Hepatocyte (in vitro differentiated cells): ENCODE measurements around the gene UCK2. TPM values are rescaled to one million over a fixed set of nuclear protein-coding genes. Genes with fewer than 3 reads are reported as not detected.

Source experiments
- DNase-seq: peaks from one replicate; pipeline ENCODE4 v3.0.0-alpha.2; 2016; ENCODE audit warnings: low spot score
- H2AFZ ChIP-seq: fragments of 200-600 bp; sonication (generic); 2 replicates; pipeline ENCODE4 v1.6.0; 2016; ENCODE audit warnings: antibody characterized with exemption, mild to moderate bottlenecking
- H3K27ac ChIP-seq: fragments of 200-600 bp; sonication (generic); 2 replicates; pipeline ENCODE4 v1.5.1; 2016; ENCODE audit warnings: mild to moderate bottlenecking
- H3K27me3 ChIP-seq: fragments of 200-600 bp; sonication (generic); 2 replicates; pipeline ENCODE4 v1.6.1; 2016
- H3K36me3 ChIP-seq: fragments of 200-600 bp; sonication (generic); replicated peaks from 2 replicates; pipeline ENCODE4 v1.5.1; 2016; ENCODE audit warnings: low read depth; ENCODE audit not compliant: insufficient read depth
- H3K4me1 ChIP-seq: fragments of 200-600 bp; sonication (generic); 2 replicates; pipeline ENCODE4 v1.5.1; 2016; ENCODE audit warnings: mild to moderate bottlenecking, moderate library complexity; ENCODE audit not compliant: insufficient read depth
- H3K4me2 ChIP-seq: fragments of 200-600 bp; sonication (generic); 2 replicates; pipeline ENCODE4 v1.6.0; 2016
- H3K4me3 ChIP-seq: fragments of 200-600 bp; sonication (generic); 2 replicates; pipeline ENCODE4 v1.5.1; 2016; ENCODE audit warnings: mild to moderate bottlenecking
- H3K79me2 ChIP-seq: fragments of 200-600 bp; sonication (generic); 2 replicates; pipeline ENCODE4 v1.6.0; 2017; ENCODE audit warnings: mild to moderate bottlenecking
- H3K9me2 ChIP-seq: fragments of 200-600 bp; sonication (generic); replicated peaks from 2 replicates; pipeline ENCODE4 v1.6.0; 2017; ENCODE audit warnings: mild to moderate bottlenecking; ENCODE audit not compliant: insufficient read depth
- H3K9me3 ChIP-seq: fragments of 200-600 bp; sonication (generic); 2 replicates; pipeline ENCODE4 v1.5.1; 2016; ENCODE audit warnings: low read depth, mild to moderate bottlenecking
- H4K20me1 ChIP-seq: fragments of 200-600 bp; sonication (generic); 2 replicates; pipeline ENCODE4 v1.6.0; 2016; ENCODE audit warnings: mild to moderate bottlenecking; ENCODE audit not compliant: insufficient read depth, poor library complexity, severe bottlenecking
- EZH2 ChIP-seq: fragments of 200-600 bp; sonication (generic); IDR thresholded peaks from 2 replicates; pipeline ENCODE4 v1.6.1; 2016; ENCODE audit warnings: antibody characterized with exemption, mild to moderate bottlenecking, borderline replicate concordance
- EZH2phosphoT487 ChIP-seq: fragments of 200-600 bp; sonication (generic); IDR thresholded peaks from one replicate; pipeline ENCODE4 v1.6.1; 2018; ENCODE audit warnings: antibody characterized with exemption, mild to moderate bottlenecking, low read depth, moderate library complexity; ENCODE audit not compliant: unreplicated experiment, severe bottlenecking
- WGBS: methylation state at CpG from one replicate; pipeline ENCODE4 v1.1.6; 2016; ENCODE audit warnings: low lambda C conversion rate; ENCODE audit errors: missing lambda C conversion rate; 5-methylcytosine and 5-hydroxymethylcytosine counted together
- polyA plus RNA-seq: library from polyadenylated mRNA; unstranded; fragments of >200 nt; fragmentation: Nextera tagmentation; extraction: Ambion mirVana; gene quantifications from 2 replicates; pipeline ENCODE4 v1.2.1, GENCODE V29; 2016
- total RNA-seq: library from RNA; depleted of rRNA; stranded (reverse); fragments of >200 nt; gene quantifications from 2 replicates; pipeline ENCODE4 v1.2.3, GENCODE V29; 2014
- TF ChIP-seq, protein P1 (sequence below): fragments of 200-600 bp; sonication (generic); IDR thresholded peaks from 2 replicates; pipeline ENCODE4 v1.5.1; 2016; ENCODE audit warnings: antibody characterized with exemption, mild to moderate bottlenecking; ENCODE audit not compliant: poor library complexity

UCK2 gene
- total and polyA plus RNA-seq, 2 experiments from 2014 or later, result 20.9 to 22.2 TPM

GRCh38 chr1:165880993-165881392 is 53.6 kb downstream of the UCK2 start:
- Histone ChIP-seq H3K27me3 (no peaks in the 10 kb centered on the region), H2AFZ (no peak overlapping the region), H3K36me3 (no peaks in the 10 kb centered on the region), H3K27ac (no peak overlapping the region), H3K4me1 (peaks cover 4% of the 10 kb centered on the region), H3K4me3 (no peak overlapping the region), H4K20me1 (no peaks in the 10 kb centered on the region), H3K79me2 (peaks cover 79% of the 10 kb centered on the region), H3K4me2 (no peak overlapping the region), H3K9me2 (no peaks in the 10 kb centered on the region), H3K9me3 (no peaks in the 10 kb centered on the region)
- DNase-seq, result no peak
- 93% methylated on average over 5 of the region's 5 CpGs for WGBS
- TF ChIP-seq, protein P1, sequence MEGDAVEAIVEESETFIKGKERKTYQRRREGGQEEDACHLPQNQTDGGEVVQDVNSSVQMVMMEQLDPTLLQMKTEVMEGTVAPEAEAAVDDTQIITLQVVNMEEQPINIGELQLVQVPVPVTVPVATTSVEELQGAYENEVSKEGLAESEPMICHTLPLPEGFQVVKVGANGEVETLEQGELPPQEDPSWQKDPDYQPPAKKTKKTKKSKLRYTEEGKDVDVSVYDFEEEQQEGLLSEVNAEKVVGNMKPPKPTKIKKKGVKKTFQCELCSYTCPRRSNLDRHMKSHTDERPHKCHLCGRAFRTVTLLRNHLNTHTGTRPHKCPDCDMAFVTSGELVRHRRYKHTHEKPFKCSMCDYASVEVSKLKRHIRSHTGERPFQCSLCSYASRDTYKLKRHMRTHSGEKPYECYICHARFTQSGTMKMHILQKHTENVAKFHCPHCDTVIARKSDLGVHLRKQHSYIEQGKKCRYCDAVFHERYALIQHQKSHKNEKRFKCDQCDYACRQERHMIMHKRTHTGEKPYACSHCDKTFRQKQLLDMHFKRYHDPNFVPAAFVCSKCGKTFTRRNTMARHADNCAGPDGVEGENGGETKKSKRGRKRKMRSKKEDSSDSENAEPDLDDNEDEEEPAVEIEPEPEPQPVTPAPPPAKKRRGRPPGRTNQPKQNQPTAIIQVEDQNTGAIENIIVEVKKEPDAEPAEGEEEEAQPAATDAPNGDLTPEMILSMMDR, result no peak
- TF ChIP-seq EZH2phosphoT487 (no peak), EZH2 (no peak)

DNA sequence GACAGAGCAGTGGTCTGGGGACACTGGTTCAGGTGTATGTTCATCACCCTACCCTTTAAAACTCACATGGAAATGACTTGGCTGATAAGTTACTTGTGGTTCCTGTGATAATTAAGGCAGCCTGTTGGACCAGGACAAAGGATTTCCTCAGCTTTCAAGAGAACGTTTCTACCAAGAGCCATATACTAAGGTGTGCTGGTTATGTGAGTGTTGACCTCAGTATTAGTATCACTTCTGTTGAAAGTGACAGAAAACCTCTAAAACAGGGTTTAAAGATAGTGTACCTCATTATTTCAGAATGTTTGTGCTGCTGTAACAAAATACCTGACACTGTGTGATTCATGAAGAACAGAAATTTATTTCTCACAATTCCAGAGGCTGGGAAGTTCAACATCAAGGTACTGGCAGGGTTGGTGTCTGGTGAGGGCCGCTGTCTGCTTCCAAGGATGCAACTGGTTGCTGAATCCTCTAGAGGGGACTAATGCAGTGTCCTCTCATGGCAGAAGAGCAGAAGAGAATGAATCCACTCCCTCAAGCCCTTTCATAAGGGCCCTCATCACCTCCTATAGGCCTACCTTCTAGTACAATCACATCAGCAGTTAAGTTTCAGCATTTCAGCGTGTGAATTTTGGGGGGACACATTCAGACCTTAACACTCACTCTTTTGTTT is 54.9 kb downstream of the UCK2 start:
- TF ChIP-seq, protein P1, result no peak
- TF ChIP-seq EZH2 (no peak), EZH2phosphoT487 (no peak)
- Histone ChIP-seq H3K4me2 (no peak overlapping the region), H2AFZ (no peak overlapping the region), H3K27ac (no peak overlapping the region), H3K4me3 (no peak overlapping the region), H3K36me3 (no peaks in the 10 kb centered on the region), H3K9me3 (no peaks in the 10 kb centered on the region), H3K79me2 (peaks cover 83% of the 10 kb centered on the region), H3K4me1 (peaks cover 4% of the 10 kb centered on the region), H3K9me2 (no peaks in the 10 kb centered on the region), H3K27me3 (no peaks in the 10 kb centered on the region), H4K20me1 (no peaks in the 10 kb centered on the region)
- WGBS, result 89% methylated on average over 3 of the region's 3 CpGs
- DNase-seq, result no peak

DNA sequence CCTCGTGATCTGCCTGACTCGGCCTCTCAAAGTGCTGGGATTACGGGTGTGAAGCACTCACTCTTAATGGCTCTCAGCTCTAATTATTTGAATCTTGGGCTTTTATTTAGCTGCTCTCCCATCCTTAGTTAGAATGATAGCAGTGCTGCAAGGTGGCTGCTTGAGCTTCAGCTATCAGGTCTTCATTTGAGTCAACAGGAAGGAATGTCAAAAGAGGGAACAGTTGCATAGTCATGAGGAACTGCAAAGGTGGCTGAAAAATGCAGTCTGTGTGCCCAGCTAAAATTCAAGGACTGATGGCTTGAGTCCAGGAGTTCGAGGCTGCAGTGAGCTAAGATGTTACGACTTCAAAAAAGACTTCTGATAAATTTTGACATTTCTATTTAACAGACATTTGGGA is 55.6 kb downstream of the UCK2 start:
- no peaks in the 10 kb centered on the region for H3K9me3 ChIP-seq
- peaks cover 4% of the 10 kb centered on the region for H3K4me1 ChIP-seq
- WGBS, result 89% methylated on average over 5 of the region's 5 CpGs
- H3K36me3 ChIP-seq, result no peaks in the 10 kb centered on the region
- H4K20me1 ChIP-seq, result no peaks in the 10 kb centered on the region
- no peak overlapping the region for H2AFZ ChIP-seq
- H3K9me2 ChIP-seq, result no peaks in the 10 kb centered on the region
- no peak overlapping the region for H3K27ac ChIP-seq
- H3K27me3 ChIP-seq, result no peaks in the 10 kb centered on the region
- DNase-seq, result no peak
- peaks cover 80% of the 10 kb centered on the region for H3K79me2 ChIP-seq
- H3K4me2 ChIP-seq, result no peak overlapping the region
- H3K4me3 ChIP-seq, result no peak overlapping the region
- no peak for TF ChIP-seq EZH2
- no peak for TF ChIP-seq EZH2phosphoT487
- TF ChIP-seq, protein P1, result no peak
